ENCODE data around the gene TMEM132E.

The TMEM132E gene

GRCh38 chr17:34622862-34623623 lies 43.7 kb downstream of the TMEM132E start:
- ATAC-seq (replicated peaks) (no peak), DNase-seq (no peak)
- Mint-ChIP-seq H3K27ac (no peak overlapping the region), H3K27me3 (peaks cover 61 to 66% of the 10 kb centered on the region in 2 donors), H3K4me3 (no peak overlapping the region), H3K4me1 (no peaks in the 10 kb centered on the region), H3K36me3 (no peaks in the 10 kb centered on the region), H3K9me3 (no peaks in the 10 kb centered on the region)

- Mint-ChIP-seq H3K27ac (no peak overlapping the region), H3K4me3 (no peak overlapping the region), H3K36me3 (no peaks in the 10 kb centered on the region), H3K4me1 (no peaks in the 10 kb centered on the region), H3K9me3 (no peaks in the 10 kb centered on the region), H3K27me3 (peaks cover 65 to 71% of the 10 kb centered on the region in 2 donors)
- ATAC-seq (replicated peaks): no peak
- DNase-seq: no peak
Measured at GRCh38 chr17:34623856-34624766, 44.7 kb downstream of the TMEM132E start.

GRCh38 chr17:34624767-34625383 lies 45.5 kb downstream of the TMEM132E start:
- H3K27me3 Mint-ChIP-seq: peaks cover 69 to 72% of the 10 kb centered on the region in 2 donors
- no peak overlapping the region for H3K27ac Mint-ChIP-seq
- no peaks in the 10 kb centered on the region for H3K4me1 Mint-ChIP-seq
- no peaks in the 10 kb centered on the region for H3K36me3 Mint-ChIP-seq
- H3K9me3 Mint-ChIP-seq: no peaks in the 10 kb centered on the region
- DNase-seq: no peak
- no peak overlapping the region for H3K4me3 Mint-ChIP-seq
- ATAC-seq (replicated peaks): no peak

- no peak for DNase-seq
- Mint-ChIP-seq H3K4me3 (no peak overlapping the region), H3K27me3 (peaks cover 72% of the 10 kb centered on the region in 2 donors), H3K4me1 (no peaks in the 10 kb centered on the region), H3K36me3 (no peaks in the 10 kb centered on the region), H3K27ac (no peak overlapping the region), H3K9me3 (no peaks in the 10 kb centered on the region)
- peak in 1 of 2 donors; percentile 38 for ATAC-seq (replicated peaks)
Measured at GRCh38 chr17:34626121-34626681, 46.8 kb downstream of the TMEM132E start.

- ATAC-seq (replicated peaks): no peak
- Mint-ChIP-seq H3K9me3 (no peaks in the 10 kb centered on the region), H3K27me3 (peaks cover 72 to 78% of the 10 kb centered on the region in 2 donors), H3K4me3 (no peak overlapping the region), H3K4me1 (no peaks in the 10 kb centered on the region), H3K27ac (no peak overlapping the region), H3K36me3 (no peaks in the 10 kb centered on the region)
- DNase-seq: no peak
Measured at GRCh38 chr17:34628879-34629278, 49.5 kb downstream of the TMEM132E start.

- H3K4me3 Mint-ChIP-seq: no peak overlapping the region
- no peaks in the 10 kb centered on the region for H3K36me3 Mint-ChIP-seq
- H3K27ac Mint-ChIP-seq: no peak overlapping the region
- ATAC-seq (replicated peaks) (no peak), DNase-seq (no peak)
- H3K27me3 Mint-ChIP-seq: peaks cover 60 to 83% of the 10 kb centered on the region in 2 donors
- H3K9me3 Mint-ChIP-seq: no peaks in the 10 kb centered on the region
- peaks cover 6 to 14% of the 10 kb centered on the region in 2 donors for H3K4me1 Mint-ChIP-seq
Measured at GRCh38 chr17:34633351-34633750, 54.0 kb downstream of the TMEM132E start.

- H3K36me3 Mint-ChIP-seq: no peaks in the 10 kb centered on the region
- no peak for ATAC-seq (replicated peaks)
Measured at GRCh38 chr17:34633760-34634159, 54.4 kb downstream of the TMEM132E start.

GRCh38 chr17:34634551-34635160 lies 55.3 kb downstream of the TMEM132E start:
- H3K4me3 Mint-ChIP-seq: no peak overlapping the region
- ATAC-seq (replicated peaks) (no peak), DNase-seq (no peak)
- H3K27ac Mint-ChIP-seq: no peak overlapping the region
- H3K4me1 Mint-ChIP-seq: peaks cover 7 to 17% of the 10 kb centered on the region in 2 donors
- H3K36me3 Mint-ChIP-seq: no peaks in the 10 kb centered on the region
- no peaks in the 10 kb centered on the region for H3K9me3 Mint-ChIP-seq
- peaks cover 61 to 82% of the 10 kb centered on the region in 2 donors for H3K27me3 Mint-ChIP-seq

More at GRCh38 chr17:34633760-34634159, 54.4 kb downstream of the TMEM132E start:
- no peak for DNase-seq
- H3K4me3 Mint-ChIP-seq: no peak overlapping the region
- H3K4me1 Mint-ChIP-seq: peaks cover 7 to 17% of the 10 kb centered on the region in 2 donors
- H3K9me3 Mint-ChIP-seq: no peaks in the 10 kb centered on the region
- H3K27ac Mint-ChIP-seq: no peak overlapping the region
- H3K27me3 Mint-ChIP-seq: peaks cover 59 to 81% of the 10 kb centered on the region in 2 donors

- H3K4me3 Mint-ChIP-seq: no peak overlapping the region
- H3K27ac Mint-ChIP-seq: no peak overlapping the region
- no peaks in the 10 kb centered on the region for H3K9me3 Mint-ChIP-seq
- H3K27me3 Mint-ChIP-seq: peaks cover 62 to 83% of the 10 kb centered on the region in 2 donors
- no peak for ATAC-seq (replicated peaks)
- peaks cover 7 to 17% of the 10 kb centered on the region in 2 donors for H3K4me1 Mint-ChIP-seq
- H3K36me3 Mint-ChIP-seq: no peaks in the 10 kb centered on the region
- DNase-seq: no peak
Measured at GRCh38 chr17:34635876-34636275, 56.5 kb downstream of the TMEM132E start.

- H3K27ac Mint-ChIP-seq: no peak overlapping the region
- peaks cover 61 to 82% of the 10 kb centered on the region in 2 donors for H3K27me3 Mint-ChIP-seq
- H3K36me3 Mint-ChIP-seq: no peaks in the 10 kb centered on the region
- no peaks in the 10 kb centered on the region for H3K9me3 Mint-ChIP-seq
- DNase-seq: no peak
- peaks cover 7 to 17% of the 10 kb centered on the region in 2 donors for H3K4me1 Mint-ChIP-seq
- peak overlapping the region; percentile 59 to 75 for H3K4me3 Mint-ChIP-seq
- no peak for ATAC-seq (replicated peaks)
Measured at GRCh38 chr17:34637041-34637547, 57.7 kb downstream of the TMEM132E start.

GRCh38 chr17:34637548-34638525 lies 58.5 kb downstream of the TMEM132E start:
- H3K9me3 Mint-ChIP-seq: no peaks in the 10 kb centered on the region
- H3K4me3 Mint-ChIP-seq: peak overlapping the region; percentile 66 to 75

GRCh38 chr17:34638526-34639260 lies 59.3 kb downstream of the TMEM132E start:
- Mint-ChIP-seq H3K27ac (no peak overlapping the region), H3K4me1 (peaks cover 7 to 17% of the 10 kb centered on the region in 2 donors), H3K4me3 (peak overlapping the region; percentile 66 to 75), H3K27me3 (peaks cover 52 to 71% of the 10 kb centered on the region in 2 donors), H3K36me3 (no peaks in the 10 kb centered on the region), H3K9me3 (no peaks in the 10 kb centered on the region)
- ATAC-seq (replicated peaks): no peak
- no peak for DNase-seq

More at GRCh38 chr17:34637548-34638525, 58.5 kb downstream of the TMEM132E start:
- DNase-seq (peak; percentile 60), ATAC-seq (replicated peaks) (peak; percentile 95 to 97)
- Mint-ChIP-seq H3K27ac (peak overlapping the region; percentile 56), H3K4me1 (peaks cover 7 to 17% of the 10 kb centered on the region in 2 donors), H3K27me3 (peaks cover 58 to 78% of the 10 kb centered on the region in 2 donors), H3K36me3 (no peaks in the 10 kb centered on the region)

All from stimulated activated naive B cell treated with anti-CD40 and anti-IgM and Interleukin-4, amounts not matched to agents 10 μg/mL and 1 μg/mL and 100 μg/mL, for 72 hours (primary cell).